Measurements from ENCODE around the gene PAK1. TPM values are rescaled to one million over a fixed set of nuclear protein-coding genes. Genes with fewer than 3 reads are reported as not detected.
A peak's percentile ranks its signal among the peaks of the same experiment; 100 is the strongest.

PAK1 gene
- total RNA-seq, 4 donors from 2014 or later = 27.8 to 44.3 (median 36.2) TPM

GRCh38 chr11:77318600-77318999, 155.3 kb downstream of the PAK1 start:
- intact Hi-C loops (cut with DNase I) = no loop called here
- no peaks in the 10 kb centered on the region for H3K27me3 ChIP-seq
- H3K4me1 ChIP-seq = no peaks in the 10 kb centered on the region
- no peak overlapping the region for H3K4me3 ChIP-seq
- 88% methylated on average over 2 of the region's 2 CpGs for WGBS
- TF ChIP-seq POLR2A (IDR thresholded peaks at IDR 0.05; ENCODE audit: low read depth) (no peak), CTCF (IDR thresholded peaks at IDR 0.05) (no peak), POLR2AphosphoS5 (IDR thresholded peaks at IDR 0.05) (no peak), EP300 (IDR thresholded peaks at IDR 0.05) (no peak)
- peaks cover 0 to 17% (median 7%) of the 10 kb centered on the region in 4 donors for H3K36me3 ChIP-seq
- no peaks in the 10 kb centered on the region for H3K9me3 ChIP-seq
- DNase-seq (ENCODE audit: extremely low spot score) = peak; percentile 21
- no peak overlapping the region for H3K27ac ChIP-seq (replicated peaks in 1 of 4)

GRCh38 chr11:77316733-77317342, 157.1 kb downstream of the PAK1 start:
- intact Hi-C loops (cut with DNase I) = no loop called here
- H3K36me3 ChIP-seq = peaks cover 0 to 4% (median under 1%) of the 10 kb centered on the region in 4 donors
- H3K9me3 ChIP-seq = no peaks in the 10 kb centered on the region
- TF ChIP-seq CTCF (IDR thresholded peaks at IDR 0.05) = no peak
- TF ChIP-seq POLR2AphosphoS5 (IDR thresholded peaks at IDR 0.05) = no peak
- no peak for TF ChIP-seq POLR2A (IDR thresholded peaks at IDR 0.05; ENCODE audit: low read depth)
- TF ChIP-seq EP300 (IDR thresholded peaks at IDR 0.05) = no peak
- peak overlapping the region in 1 of 4 donors; percentile 27 for H3K27ac ChIP-seq (replicated peaks in 1 of 4)
- 38% methylated on average over 5 of the region's 5 CpGs for WGBS
- H3K4me1 ChIP-seq = no peaks in the 10 kb centered on the region
- no peak overlapping the region for H3K4me3 ChIP-seq
- no peaks in the 10 kb centered on the region for H3K27me3 ChIP-seq
- peak; percentile 26 for DNase-seq (ENCODE audit: extremely low spot score)

- intact Hi-C loops (cut with DNase I) = no loop called here
- H3K27me3 ChIP-seq = no peaks in the 10 kb centered on the region
- no peak overlapping the region for H3K27ac ChIP-seq (replicated peaks in 1 of 4)
- no peaks in the 10 kb centered on the region for H3K4me1 ChIP-seq
- no peak for TF ChIP-seq CTCF (IDR thresholded peaks at IDR 0.05)
- no peak for TF ChIP-seq EP300 (IDR thresholded peaks at IDR 0.05)
- TF ChIP-seq POLR2A (IDR thresholded peaks at IDR 0.05; ENCODE audit: low read depth) = no peak
- no peak for TF ChIP-seq POLR2AphosphoS5 (IDR thresholded peaks at IDR 0.05)
- H3K36me3 ChIP-seq = no peaks in the 10 kb centered on the region
- no peaks in the 10 kb centered on the region for H3K9me3 ChIP-seq
- no peak overlapping the region for H3K4me3 ChIP-seq
- DNase-seq (ENCODE audit: extremely low spot score) = peak; percentile 55
Observed at GRCh38 chr11:77312107-77312506, 161.8 kb downstream of the PAK1 start.

- no peak overlapping the region for H3K4me3 ChIP-seq
- WGBS = 93% methylated on average over 3 of the region's 3 CpGs
- intact Hi-C loops (cut with DNase I) = no loop called here
- TF ChIP-seq CTCF (IDR thresholded peaks at IDR 0.05) (no peak), POLR2A (IDR thresholded peaks at IDR 0.05; ENCODE audit: low read depth) (no peak), POLR2AphosphoS5 (IDR thresholded peaks at IDR 0.05) (no peak), EP300 (IDR thresholded peaks at IDR 0.05) (no peak)
- no peaks in the 10 kb centered on the region for H3K4me1 ChIP-seq
- H3K27ac ChIP-seq (replicated peaks in 1 of 4) = no peak overlapping the region
- no peaks in the 10 kb centered on the region for H3K27me3 ChIP-seq
- no peaks in the 10 kb centered on the region for H3K36me3 ChIP-seq
- no peak for DNase-seq (ENCODE audit: extremely low spot score)
- H3K9me3 ChIP-seq = no peaks in the 10 kb centered on the region
Observed at GRCh38 chr11:77311701-77312100, 162.2 kb downstream of the PAK1 start.

GRCh38 chr11:77310721-77311120, 163.2 kb downstream of the PAK1 start:
- intact Hi-C loops (cut with DNase I) = no loop called here
- Histone ChIP-seq H3K4me1 (no peaks in the 10 kb centered on the region), H3K27ac (replicated peaks in 1 of 4) (no peak overlapping the region), H3K36me3 (no peaks in the 10 kb centered on the region), H3K4me3 (no peak overlapping the region), H3K27me3 (no peaks in the 10 kb centered on the region), H3K9me3 (no peaks in the 10 kb centered on the region)
- peak; percentile 62 for DNase-seq (ENCODE audit: extremely low spot score)
- 67% methylated on average over 4 of the region's 5 CpGs for whole genome bisulfite sequencing
- no peak for TF ChIP-seq CTCF (IDR thresholded peaks at IDR 0.05)
- no peak for TF ChIP-seq POLR2AphosphoS5 (IDR thresholded peaks at IDR 0.05)
- no peak for TF ChIP-seq EP300 (IDR thresholded peaks at IDR 0.05)
- TF ChIP-seq POLR2A (IDR thresholded peaks at IDR 0.05; ENCODE audit: low read depth) = no peak

All from esophagus muscularis mucosa (tissue), 4 donors.